Mesodermal cell (in vitro differentiated cells): ENCODE results near the gene AUTS2.

Source experiments
- H3K27ac ChIP-seq: 2 replicates; pipeline ENCODE4 v1.7.0; 2013; ENCODE audit warnings: mild to moderate bottlenecking, low read depth, low read length, moderate library complexity; ENCODE audit not compliant: severe bottlenecking
- H3K36me3 ChIP-seq: 2 replicates; pipeline ENCODE4 v1.7.1; 2013; ENCODE audit warnings: mild to moderate bottlenecking, low read length, moderate library complexity; ENCODE audit not compliant: control insufficient read depth, insufficient read depth
- H3K4me1 ChIP-seq: one replicate; pipeline ENCODE4 v1.7.1; 2013; ENCODE audit warnings: mild to moderate bottlenecking, low read length; ENCODE audit not compliant: insufficient read depth, control insufficient read depth, poor library complexity, severe bottlenecking
- H3K4me3 ChIP-seq: 2 replicates; pipeline ENCODE4 v1.7.0; 2013; ENCODE audit warnings: low read length, control low read depth, mild to moderate bottlenecking; ENCODE audit not compliant: insufficient read depth, poor library complexity, severe bottlenecking; ENCODE audit errors: extremely low read depth
- H3K9me3 ChIP-seq: 2 replicates; pipeline ENCODE4 v1.7.1; 2013; ENCODE audit warnings: mild to moderate bottlenecking, low read length, moderate library complexity; ENCODE audit not compliant: control insufficient read depth
- WGBS, 2 experiments: methylation state at CpG; one replicate each; pipeline ENCODE4 v1.1.5; 2013; ENCODE audit warnings: missing lambda C conversion rate in 2 of 2; ENCODE audit not compliant: insufficient coverage in 2 of 2; 5-methylcytosine and 5-hydroxymethylcytosine counted together

AUTS2 gene

GRCh38 chr7:70539617-70540016, 941.3 kb downstream of the AUTS2 start:
- no peaks in the 10 kb centered on the region for H3K4me1 ChIP-seq
- WGBS, 2 experiments: 93 to 99% methylated on average over 6 to 8 of the region's 9 CpGs
- H3K36me3 ChIP-seq: no peaks in the 10 kb centered on the region
- no peaks in the 10 kb centered on the region for H3K9me3 ChIP-seq
- peak overlapping the region; percentile 57 for H3K27ac ChIP-seq
- no peak overlapping the region for H3K4me3 ChIP-seq

- Histone ChIP-seq H3K4me1 (no peaks in the 10 kb centered on the region), H3K27ac (no peak overlapping the region), H3K4me3 (no peak overlapping the region), H3K9me3 (no peaks in the 10 kb centered on the region), H3K36me3 (no peaks in the 10 kb centered on the region)
- WGBS, 2 experiments: 27 to 30% methylated on average over 1 of the region's 1 CpG
Measured at GRCh38 chr7:70540641-70541040, 942.4 kb downstream of the AUTS2 start.

GRCh38 chr7:70542750-70543376, 944.6 kb downstream of the AUTS2 start:
- no peaks in the 10 kb centered on the region for H3K4me1 ChIP-seq
- no peak overlapping the region for H3K27ac ChIP-seq
- H3K9me3 ChIP-seq: no peaks in the 10 kb centered on the region
- WGBS, 2 experiments: no CpG with 5 or more reads among the region's 1 CpG
- no peaks in the 10 kb centered on the region for H3K36me3 ChIP-seq
- no peak overlapping the region for H3K4me3 ChIP-seq

- H3K36me3 ChIP-seq: no peaks in the 10 kb centered on the region
- no CpG with 5 or more reads among the region's 2 CpGs for WGBS, 2 experiments
Measured at GRCh38 chr7:70544016-70544415, 945.7 kb downstream of the AUTS2 start.

GRCh38 chr7:70545214-70545613, 946.9 kb downstream of the AUTS2 start:
- H3K4me1 ChIP-seq: no peaks in the 10 kb centered on the region
- no peak overlapping the region for H3K4me3 ChIP-seq
- WGBS, 2 experiments: 93 to 97% methylated on average over 5 of the region's 6 CpGs
- no peaks in the 10 kb centered on the region for H3K36me3 ChIP-seq
- H3K27ac ChIP-seq: no peak overlapping the region
- no peaks in the 10 kb centered on the region for H3K9me3 ChIP-seq

More at GRCh38 chr7:70544016-70544415, 945.7 kb downstream of the AUTS2 start:
- H3K4me3 ChIP-seq: no peak overlapping the region
- no peaks in the 10 kb centered on the region for H3K9me3 ChIP-seq
- H3K4me1 ChIP-seq: no peaks in the 10 kb centered on the region
- no peak overlapping the region for H3K27ac ChIP-seq

GRCh38 chr7:70552141-70552540, 953.9 kb downstream of the AUTS2 start:
- Histone ChIP-seq H3K27ac (no peak overlapping the region), H3K9me3 (no peaks in the 10 kb centered on the region), H3K4me3 (no peak overlapping the region), H3K4me1 (no peaks in the 10 kb centered on the region), H3K36me3 (no peaks in the 10 kb centered on the region)
- WGBS, 2 experiments: 100% methylated on average over 1 of the region's 3 CpGs; no CpG with 5 or more reads in 1 of the 2 experiments

- no peaks in the 10 kb centered on the region for H3K36me3 ChIP-seq
- no peak overlapping the region for H3K4me3 ChIP-seq
- no peaks in the 10 kb centered on the region for H3K4me1 ChIP-seq
- H3K27ac ChIP-seq: no peak overlapping the region
- WGBS, 2 experiments: 91% methylated on average over 1 of the region's 1 CpG
- peaks cover 3% of the 10 kb centered on the region for H3K9me3 ChIP-seq
Measured at GRCh38 chr7:70553364-70553763, 955.1 kb downstream of the AUTS2 start.

- H3K4me3 ChIP-seq: no peak overlapping the region
- no peaks in the 10 kb centered on the region for H3K36me3 ChIP-seq
- 89 to 100% methylated on average over 1 of the region's 1 CpG for WGBS, 2 experiments
- peaks cover 16% of the 10 kb centered on the region for H3K9me3 ChIP-seq
- no peaks in the 10 kb centered on the region for H3K4me1 ChIP-seq
- no peak overlapping the region for H3K27ac ChIP-seq
Measured at GRCh38 chr7:70554646-70555045, 956.4 kb downstream of the AUTS2 start.

- Histone ChIP-seq H3K27ac (no peak overlapping the region), H3K9me3 (peaks cover 18% of the 10 kb centered on the region), H3K4me1 (no peaks in the 10 kb centered on the region), H3K36me3 (no peaks in the 10 kb centered on the region), H3K4me3 (no peak overlapping the region)
- WGBS, 2 experiments: 90 to 94% methylated on average over 2 of the region's 2 CpGs
Measured at GRCh38 chr7:70556761-70557160, 958.5 kb downstream of the AUTS2 start.

- no peaks in the 10 kb centered on the region for H3K4me1 ChIP-seq
- WGBS, 2 experiments: 89 to 95% methylated on average over 2 to 3 of the region's 4 CpGs
Measured at GRCh38 chr7:70557338-70557737, 959.1 kb downstream of the AUTS2 start.

GRCh38 chr7:70559815-70560214, 961.5 kb downstream of the AUTS2 start:
- H3K4me1 ChIP-seq: no peaks in the 10 kb centered on the region
- H3K9me3 ChIP-seq: peaks cover 18% of the 10 kb centered on the region
- H3K27ac ChIP-seq: no peak overlapping the region
- H3K36me3 ChIP-seq: no peaks in the 10 kb centered on the region
- no peak overlapping the region for H3K4me3 ChIP-seq
- WGBS, 2 experiments: 87 to 88% methylated on average over 4 to 5 of the region's 5 CpGs

More at GRCh38 chr7:70557338-70557737, 959.1 kb downstream of the AUTS2 start:
- no peak overlapping the region for H3K4me3 ChIP-seq
- no peak overlapping the region for H3K27ac ChIP-seq
- no peaks in the 10 kb centered on the region for H3K36me3 ChIP-seq
- peaks cover 18% of the 10 kb centered on the region for H3K9me3 ChIP-seq
